GM12892 (cell line): ENCODE data around the gene ALS2.

Source experiments
- POLR2A ChIP-seq: IDR thresholded peaks from 2 replicates; pipeline ENCODE4 v1.6.1; 2011; ENCODE audit warnings: low read depth, low read length, control low read depth
- TAF1 ChIP-seq: IDR thresholded peaks from 2 replicates; pipeline ENCODE4 v1.6.1; 2011; ENCODE audit warnings: low read depth, mild to moderate bottlenecking, control low read depth, low read length, borderline replicate concordance

DNA sequence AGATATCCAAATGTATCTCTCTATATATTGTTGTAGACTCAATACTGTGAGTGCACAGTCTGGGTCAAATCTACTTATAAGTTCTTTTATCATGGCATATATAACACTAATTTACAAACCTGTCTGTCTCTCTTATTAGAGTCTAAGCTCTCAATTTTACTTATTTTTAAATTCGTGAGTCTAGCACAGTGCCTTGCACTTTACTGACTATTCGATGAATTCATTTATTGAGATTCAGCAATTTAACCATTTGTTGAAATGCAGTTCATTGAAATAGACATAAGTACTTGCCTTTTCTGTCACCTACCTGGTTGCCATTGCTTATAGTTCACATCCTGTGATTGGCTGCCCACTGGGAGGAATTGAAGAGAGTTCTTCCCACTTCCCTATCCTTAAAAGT lies 10.3 kb upstream of the ALS2 start:
- TF ChIP-seq TAF1: no peak
- no peak for TF ChIP-seq POLR2A
